GM12801 (cell line): ENCODE data around the gene SERPINA9.

ENCODE experiments used
- CTCF ChIP-seq: IDR thresholded peaks from one replicate; pipeline ENCODE4 v1.5.1; 2011; ENCODE audit warnings: control low read depth; ENCODE audit not compliant: insufficient read length; ENCODE audit errors: extremely low read depth

Gene SERPINA9

DNA sequence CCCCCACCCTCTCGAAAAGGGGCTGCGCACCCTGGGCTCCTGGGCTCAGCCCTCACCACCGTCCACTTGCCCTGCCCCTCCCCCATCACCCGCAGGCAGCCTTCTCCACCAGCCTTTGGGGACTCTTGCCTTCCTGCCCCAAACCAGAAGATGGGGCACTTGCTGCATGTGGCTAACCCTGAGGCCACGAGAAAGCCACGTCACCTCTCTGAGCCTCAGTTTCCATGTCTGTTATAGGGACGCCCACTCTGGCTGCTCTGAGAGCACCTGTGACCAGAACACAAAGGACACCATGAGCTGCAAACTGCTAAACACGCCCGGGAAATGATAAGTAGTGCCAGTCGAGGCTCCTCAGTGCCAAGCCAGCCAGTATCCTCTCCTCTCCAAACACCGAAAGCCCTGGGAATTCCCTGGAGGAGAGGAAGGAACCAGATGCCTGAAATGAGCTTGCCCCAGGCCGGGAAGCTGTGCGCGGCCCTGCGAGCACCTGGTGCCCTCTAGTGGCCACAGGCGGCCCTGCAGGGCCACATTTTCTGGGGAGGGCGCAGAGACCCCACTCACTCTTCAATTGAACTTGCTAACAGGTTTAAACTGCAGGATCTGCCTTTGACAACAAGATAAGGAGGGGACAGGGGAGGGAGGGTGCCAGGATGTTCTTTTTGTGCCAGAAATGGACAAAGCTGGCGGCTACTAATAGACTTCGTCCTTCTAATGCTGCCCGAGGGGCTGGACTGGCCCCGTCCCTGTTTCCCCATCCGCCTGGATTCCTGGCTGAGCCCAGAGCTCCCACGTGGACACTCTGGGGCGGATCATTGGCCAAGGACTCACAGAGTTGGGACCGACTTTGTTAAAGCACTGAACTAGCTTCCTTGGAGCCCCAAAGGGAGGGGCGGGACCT is 10.2 kb upstream of the SERPINA9 start:
- TF ChIP-seq CTCF: peak; percentile 56

- no peak for TF ChIP-seq CTCF
Measured at GRCh38 chr14:94484481-94484880, 8.5 kb upstream of the SERPINA9 start.

DNA sequence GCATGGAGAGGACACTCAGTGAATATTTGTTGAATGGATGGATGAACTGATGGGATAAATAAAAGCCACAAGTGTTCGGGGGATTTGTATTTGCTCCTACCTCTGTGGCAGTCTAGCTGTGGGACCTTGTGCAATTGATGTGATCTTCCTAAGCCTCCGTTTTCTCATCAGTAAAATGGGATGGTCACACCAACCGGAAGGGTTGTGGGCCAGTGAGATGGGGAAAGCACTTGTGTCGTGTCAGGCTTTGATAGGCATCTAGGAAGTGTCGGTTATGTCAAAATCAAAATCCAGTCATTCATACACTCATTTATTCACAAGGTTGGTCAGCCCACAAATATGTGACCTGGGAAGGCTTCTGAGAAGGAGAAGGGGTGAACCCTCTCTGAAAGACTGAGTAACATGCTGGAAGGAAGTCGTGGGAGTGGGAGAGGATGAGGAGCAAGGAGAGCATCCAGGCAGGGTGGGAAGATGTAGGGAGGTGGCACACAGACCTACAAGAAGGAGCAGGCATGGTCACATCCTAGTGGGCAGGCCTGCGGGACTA is 7.8 kb upstream of the SERPINA9 start:
- no peak for TF ChIP-seq CTCF

GRCh38 chr14:94483071-94483451 is 7.1 kb upstream of the SERPINA9 start:
- no peak for TF ChIP-seq CTCF

DNA sequence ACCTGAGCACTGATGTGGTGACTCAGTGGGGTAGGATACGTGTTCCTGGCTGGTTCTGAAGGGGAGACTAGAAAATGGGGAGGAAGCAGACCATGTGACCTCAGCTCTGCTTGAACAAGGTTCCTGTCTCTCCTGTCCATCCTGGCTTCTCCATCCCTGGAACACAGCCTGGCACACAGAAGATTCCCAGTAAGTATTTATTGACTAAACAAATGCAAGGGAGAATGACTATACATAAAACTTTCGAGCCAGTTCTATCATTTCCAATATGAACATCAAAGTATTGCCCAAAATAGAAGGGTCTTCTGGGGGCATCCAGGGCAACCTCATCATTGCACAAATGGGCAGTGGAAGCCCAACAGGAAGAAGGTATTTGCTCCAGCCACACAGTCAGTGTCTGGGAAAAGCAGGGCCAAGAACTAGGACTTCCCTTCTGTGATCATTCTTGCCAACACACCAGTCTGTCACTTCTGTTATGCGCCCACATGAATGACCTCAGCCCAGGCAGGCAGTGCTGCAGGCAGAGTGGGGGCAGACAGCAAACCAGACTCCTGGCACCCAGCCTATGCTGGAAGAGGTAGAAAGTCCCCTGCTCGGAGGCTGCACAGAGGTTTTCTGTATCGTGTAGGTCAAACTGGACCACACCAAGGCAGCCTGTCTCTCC is 5.6 kb upstream of the SERPINA9 start:
- no peak for TF ChIP-seq CTCF

DNA sequence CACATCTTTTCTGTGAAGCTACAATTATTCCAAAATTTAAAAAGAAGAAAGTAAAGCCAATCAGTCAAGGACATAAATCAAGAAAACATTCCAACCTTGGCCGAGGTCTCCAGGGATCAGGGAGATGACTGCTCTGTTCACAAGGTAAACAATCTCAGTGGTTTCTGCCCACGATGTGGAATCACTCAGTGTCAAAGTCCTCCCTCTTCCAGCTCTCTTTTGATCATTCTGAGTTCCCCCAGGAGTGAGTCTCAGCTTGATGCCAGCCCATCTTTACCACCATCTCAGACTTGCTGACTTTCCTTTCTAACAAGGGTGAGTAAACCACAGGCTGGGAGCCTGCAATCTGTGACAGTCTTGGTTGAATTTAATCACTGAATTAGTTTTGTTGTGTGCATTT is 4.8 kb upstream of the SERPINA9 start:
- TF ChIP-seq CTCF: no peak

- TF ChIP-seq CTCF: no peak
Measured at GRCh38 chr14:94478420-94478819, 2.4 kb upstream of the SERPINA9 start.
